Stimulated activated CD4-positive, alpha-beta T cell treated with anti-CD3 and anti-CD28 coated beads, Interleukin-12 subunit alpha, Interleukin-12 subunit beta, amount 100 ng/mL, for 48 hours (primary cell): ENCODE results near the gene TMEFF2.

ENCODE experiments used
- DNase-seq, 3 donors: peaks; one replicate each; pipeline ENCODE4 v3.0.0-alpha.2; 2020; ENCODE audit warnings: low read depth in 2 of 3, low spot score in 1 of 3

Gene TMEFF2

GRCh38 chr2:191976436-191976835 is 218.3 kb downstream of the TMEFF2 start:
- DNase-seq: no peak

- DNase-seq: no peak
Measured at GRCh38 chr2:191974676-191975075, 220.1 kb downstream of the TMEFF2 start.

GRCh38 chr2:191970867-191971266 is 223.9 kb downstream of the TMEFF2 start:
- DNase-seq: no peak

GRCh38 chr2:191968120-191968519 is 226.6 kb downstream of the TMEFF2 start:
- DNase-seq: no peak

- DNase-seq: no peak
Measured at GRCh38 chr2:191965733-191966132, 229.0 kb downstream of the TMEFF2 start.

- DNase-seq: no peak
Measured at GRCh38 chr2:191961556-191961955, 233.2 kb downstream of the TMEFF2 start.

GRCh38 chr2:191959209-191959608 is 235.5 kb downstream of the TMEFF2 start:
- no peak for DNase-seq

- no peak for DNase-seq
Measured at GRCh38 chr2:191957996-191958860, 236.5 kb downstream of the TMEFF2 start.

- no peak for DNase-seq
Measured at GRCh38 chr2:191954451-191954850, 240.3 kb downstream of the TMEFF2 start.

GRCh38 chr2:191952515-191953270 is 242.0 kb downstream of the TMEFF2 start:
- DNase-seq: no peak

- DNase-seq: no peak
Measured at GRCh38 chr2:191951832-191952231, 242.9 kb downstream of the TMEFF2 start.

- no peak for DNase-seq
Measured at GRCh38 chr2:191951376-191951775, 243.4 kb downstream of the TMEFF2 start.

GRCh38 chr2:191950132-191950874 is 244.4 kb downstream of the TMEFF2 start:
- DNase-seq: no peak

GRCh38 chr2:191947235-191947634 is 247.5 kb downstream of the TMEFF2 start:
- DNase-seq: no peak

GRCh38 chr2:191946471-191947182 is 248.1 kb downstream of the TMEFF2 start:
- no peak for DNase-seq

GRCh38 chr2:191945623-191946022 is 249.1 kb downstream of the TMEFF2 start:
- no peak for DNase-seq

- no peak for DNase-seq
Measured at GRCh38 chr2:191942739-191943103, 252.0 kb downstream of the TMEFF2 start.

- no peak for DNase-seq
Measured at GRCh38 chr2:191942090-191942738, 252.5 kb downstream of the TMEFF2 start.

- DNase-seq: no peak
Measured at GRCh38 chr2:191941376-191941929, 253.3 kb downstream of the TMEFF2 start.

- DNase-seq: no peak
Measured at GRCh38 chr2:191938779-191939178, 256.0 kb downstream of the TMEFF2 start.
